HG03571 (cell line): Measurements from ENCODE around the gene RSPH1.

ENCODE experiments used
- ATAC-seq: cut with Tn5 transposase; IDR thresholded peaks from one replicate; pipeline ENCODE4 v1.9.1; 2021; ENCODE audit not compliant: unreplicated experiment

The RSPH1 gene

GRCh38 chr21:42467140-42467983 is 28.7 kb downstream of the RSPH1 start:
- no peak for ATAC-seq

- no peak for ATAC-seq
Measured at GRCh38 chr21:42466700-42467099, 29.3 kb downstream of the RSPH1 start.

- no peak for ATAC-seq
Measured at GRCh38 chr21:42465803-42466127, 30.3 kb downstream of the RSPH1 start.

- ATAC-seq = no peak
Measured at GRCh38 chr21:42465008-42465802, 30.8 kb downstream of the RSPH1 start.

GRCh38 chr21:42463861-42464515 is 32.0 kb downstream of the RSPH1 start:
- ATAC-seq = no peak

- no peak for ATAC-seq
Measured at GRCh38 chr21:42461881-42462877, 33.8 kb downstream of the RSPH1 start.

- no peak for ATAC-seq
Measured at GRCh38 chr21:42461185-42461520, 34.9 kb downstream of the RSPH1 start.

- ATAC-seq = peak; percentile 44
Measured at GRCh38 chr21:42460391-42461184, 35.4 kb downstream of the RSPH1 start.

- ATAC-seq = no peak
Measured at GRCh38 chr21:42459546-42460215, 36.3 kb downstream of the RSPH1 start.

- no peak for ATAC-seq
Measured at GRCh38 chr21:42459082-42459460, 37.0 kb downstream of the RSPH1 start.

GRCh38 chr21:42456457-42456856 is 39.6 kb downstream of the RSPH1 start:
- ATAC-seq = no peak

- ATAC-seq = no peak
Measured at GRCh38 chr21:42455754-42456440, 40.1 kb downstream of the RSPH1 start.

GRCh38 chr21:42455196-42455595 is 40.8 kb downstream of the RSPH1 start:
- no peak for ATAC-seq

GRCh38 chr21:42454786-42455185 is 41.2 kb downstream of the RSPH1 start:
- ATAC-seq = no peak

GRCh38 chr21:42453986-42454570 is 41.9 kb downstream of the RSPH1 start:
- ATAC-seq = no peak

- no peak for ATAC-seq
Measured at GRCh38 chr21:42453224-42453985, 42.6 kb downstream of the RSPH1 start.

GRCh38 chr21:42452401-42453223 is 43.4 kb downstream of the RSPH1 start:
- no peak for ATAC-seq
